SK-N-SH treated with all-trans-retinoic acid at 6 μM for 48 hours (cell line): ENCODE data around the gene SLC38A8.

Experiments
- ATAC-seq: fragments of 200-7000 bp; cut with Tn5 transposase; 3 replicates; pipeline ENCODE4 v1.9.1; 2020; ENCODE audit warnings: mild to moderate bottlenecking, moderate library complexity
- BACH2 ChIP-seq: fragments of 250-450 bp; sonication (Bioruptor Pico); IDR thresholded peaks from 2 replicates; pipeline ENCODE4 v1.9.0; 2021; ENCODE audit warnings: mild to moderate bottlenecking, borderline replicate concordance
- CSDC2 ChIP-seq: fragments of 250-450 bp; sonication (Bioruptor Pico); IDR thresholded peaks from 2 replicates; pipeline ENCODE4 v1.5.0; 2020; ENCODE audit warnings: mild to moderate bottlenecking, moderate library complexity
- CSRNP3 ChIP-seq: fragments of 250-450 bp; sonication (Bioruptor Pico); IDR thresholded peaks from 2 replicates; pipeline ENCODE4 v1.5.1; 2021; ENCODE audit warnings: mild to moderate bottlenecking, moderate library complexity
- ESRRG ChIP-seq: fragments of 250-450 bp; sonication (Bioruptor Pico); IDR thresholded peaks from 2 replicates; pipeline ENCODE4 v1.6.1; 2021; ENCODE audit warnings: mild to moderate bottlenecking
- GLIS3 ChIP-seq: fragments of 250-450 bp; sonication (Bioruptor Pico); IDR thresholded peaks from 2 replicates; pipeline ENCODE4 v1.5.0; 2020; ENCODE audit warnings: mild to moderate bottlenecking, moderate library complexity
- OSR1 ChIP-seq: fragments of 250-450 bp; sonication (Bioruptor Pico); IDR thresholded peaks from 2 replicates; pipeline ENCODE4 v1.8.0; 2022; ENCODE audit warnings: moderate library complexity, mild to moderate bottlenecking, inconsistent platforms
- PATZ1 ChIP-seq: fragments of 250-450 bp; sonication (Bioruptor Pico); IDR thresholded peaks from 2 replicates; pipeline ENCODE4 v1.8.0; 2020; ENCODE audit warnings: mild to moderate bottlenecking, moderate library complexity, borderline replicate concordance
- RARB ChIP-seq: fragments of 250-450 bp; sonication (Bioruptor Pico); IDR thresholded peaks from 2 replicates; pipeline ENCODE4 v1.8.0; 2021; ENCODE audit warnings: mild to moderate bottlenecking, moderate library complexity
- SNAI2 ChIP-seq: fragments of 250-450 bp; sonication (Bioruptor Pico); IDR thresholded peaks from 2 replicates; pipeline ENCODE4 v1.5.0; 2020; ENCODE audit warnings: mild to moderate bottlenecking, moderate library complexity
- TOX ChIP-seq: fragments of 250-450 bp; sonication (Bioruptor Pico); IDR thresholded peaks from 2 replicates; pipeline ENCODE4 v1.8.0; 2021; ENCODE audit warnings: mild to moderate bottlenecking, moderate library complexity, borderline replicate concordance
- ZC3H10 ChIP-seq: fragments of 250-450 bp; sonication (Bioruptor Pico); IDR thresholded peaks from 2 replicates; pipeline ENCODE4 v1.5.1; 2021; ENCODE audit warnings: mild to moderate bottlenecking, moderate library complexity
- ZFP30 ChIP-seq: fragments of 450-650 bp; formaldehyde crosslinking; IDR thresholded peaks from 2 replicates; pipeline ENCODE4 v1.5.0; 2022; ENCODE audit warnings: mild to moderate bottlenecking, moderate library complexity
- ZNF565 ChIP-seq: fragments of 450-650 bp; formaldehyde crosslinking; conservative IDR thresholded peaks from 2 replicates; pipeline ENCODE4 v1.5.0; 2020; ENCODE audit warnings: low read depth, mild to moderate bottlenecking, moderate library complexity
- ZNF8 ChIP-seq: fragments of 450-650 bp; formaldehyde crosslinking; IDR thresholded peaks from 2 replicates; pipeline ENCODE4 v1.5.0; 2020; ENCODE audit warnings: mild to moderate bottlenecking, moderate library complexity
- TF ChIP-seq, protein P1 (sequence below): fragments of 250-450 bp; sonication (Bioruptor Pico); IDR thresholded peaks from 2 replicates; pipeline ENCODE4 v1.5.1; 2020; ENCODE audit warnings: low read depth, mild to moderate bottlenecking, moderate library complexity
- TF ChIP-seq, protein P2 (sequence below): fragments of 250-450 bp; sonication (Bioruptor Pico); IDR thresholded peaks from 2 replicates; pipeline ENCODE4 v1.8.0; 2021; ENCODE audit warnings: low read depth, mild to moderate bottlenecking, moderate library complexity, borderline replicate concordance
- TF ChIP-seq, protein P3 (sequence below): fragments of 250-450 bp; sonication (Bioruptor Pico); IDR thresholded peaks from 2 replicates; pipeline ENCODE4 v1.5.0; 2020; ENCODE audit warnings: mild to moderate bottlenecking, moderate library complexity

The SLC38A8 gene

DNA sequence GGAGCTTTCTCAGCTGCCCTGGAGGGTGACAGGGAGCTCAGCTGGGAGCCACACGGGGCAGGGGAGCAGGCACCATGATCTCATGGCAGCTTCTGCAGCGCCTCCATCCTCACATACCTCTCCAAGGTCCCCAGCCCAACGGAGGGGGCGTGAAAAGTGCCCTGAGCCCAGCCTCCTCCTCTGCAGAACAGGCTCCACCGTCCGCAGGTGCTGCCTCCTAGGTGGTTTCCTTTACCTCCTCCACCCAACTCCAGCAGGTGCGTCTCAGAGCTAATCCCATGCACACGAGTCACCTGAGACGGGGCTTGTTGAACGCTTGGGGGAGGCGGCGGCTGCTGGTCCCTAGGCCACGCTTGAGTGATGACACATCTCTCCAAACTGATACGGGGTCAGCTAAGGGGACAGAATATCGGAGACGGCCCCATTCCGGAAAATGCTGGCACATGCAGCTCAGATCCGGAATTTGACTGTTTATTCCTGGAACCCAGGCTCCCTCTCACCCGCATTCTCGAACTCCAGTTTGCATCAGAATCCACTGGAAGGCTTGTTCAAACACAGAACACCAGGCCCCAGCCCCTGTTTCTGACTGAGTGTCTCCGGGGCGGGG is 387 bp upstream of the SLC38A8 start:
- ATAC-seq = no peak
- TF ChIP-seq BACH2 (no peak), SNAI2 (CRISPR knock-in tag) (no peak), CSRNP3 (CRISPR knock-in tag) (no peak), ZNF8 (CRISPR knock-in tag) (no peak), TOX (CRISPR knock-in tag) (no peak), ZC3H10 (CRISPR knock-in tag) (no peak), CSDC2 (CRISPR knock-in tag) (no peak), GLIS3 (CRISPR knock-in tag) (no peak), ZFP30 (CRISPR knock-in tag) (no peak), ZNF565 (CRISPR knock-in tag) (no peak), OSR1 (CRISPR knock-in tag) (no peak), RARB (CRISPR knock-in tag) (no peak), PATZ1 (CRISPR knock-in tag) (no peak)
- TF ChIP-seq, protein P1, sequence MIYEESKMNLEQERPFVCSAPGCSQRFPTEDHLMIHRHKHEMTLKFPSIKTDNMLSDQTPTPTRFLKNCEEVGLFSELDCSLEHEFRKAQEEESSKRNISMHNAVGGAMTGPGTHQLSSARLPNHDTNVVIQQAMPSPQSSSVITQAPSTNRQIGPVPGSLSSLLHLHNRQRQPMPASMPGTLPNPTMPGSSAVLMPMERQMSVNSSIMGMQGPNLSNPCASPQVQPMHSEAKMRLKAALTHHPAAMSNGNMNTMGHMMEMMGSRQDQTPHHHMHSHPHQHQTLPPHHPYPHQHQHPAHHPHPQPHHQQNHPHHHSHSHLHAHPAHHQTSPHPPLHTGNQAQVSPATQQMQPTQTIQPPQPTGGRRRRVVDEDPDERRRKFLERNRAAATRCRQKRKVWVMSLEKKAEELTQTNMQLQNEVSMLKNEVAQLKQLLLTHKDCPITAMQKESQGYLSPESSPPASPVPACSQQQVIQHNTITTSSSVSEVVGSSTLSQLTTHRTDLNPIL (CRISPR knock-in tag) = no peak
- TF ChIP-seq, protein P2, sequence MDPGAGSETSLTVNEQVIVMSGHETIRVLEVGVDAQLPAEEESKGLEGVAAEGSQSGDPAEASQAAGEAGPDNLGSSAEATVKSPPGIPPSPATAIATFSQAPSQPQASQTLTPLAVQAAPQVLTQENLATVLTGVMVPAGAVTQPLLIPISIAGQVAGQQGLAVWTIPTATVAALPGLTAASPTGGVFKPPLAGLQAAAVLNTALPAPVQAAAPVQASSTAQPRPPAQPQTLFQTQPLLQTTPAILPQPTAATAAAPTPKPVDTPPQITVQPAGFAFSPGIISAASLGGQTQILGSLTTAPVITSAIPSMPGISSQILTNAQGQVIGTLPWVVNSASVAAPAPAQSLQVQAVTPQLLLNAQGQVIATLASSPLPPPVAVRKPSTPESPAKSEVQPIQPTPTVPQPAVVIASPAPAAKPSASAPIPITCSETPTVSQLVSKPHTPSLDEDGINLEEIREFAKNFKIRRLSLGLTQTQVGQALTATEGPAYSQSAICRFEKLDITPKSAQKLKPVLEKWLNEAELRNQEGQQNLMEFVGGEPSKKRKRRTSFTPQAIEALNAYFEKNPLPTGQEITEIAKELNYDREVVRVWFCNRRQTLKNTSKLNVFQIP (CRISPR knock-in tag) = no peak

- TF ChIP-seq ZNF565 (CRISPR knock-in tag) (no peak), TOX (CRISPR knock-in tag) (no peak), OSR1 (CRISPR knock-in tag) (no peak), ZNF8 (CRISPR knock-in tag) (no peak), CSDC2 (CRISPR knock-in tag) (no peak), SNAI2 (CRISPR knock-in tag) (no peak), PATZ1 (CRISPR knock-in tag) (no peak), GLIS3 (CRISPR knock-in tag) (no peak), ESRRG (no peak)
- TF ChIP-seq, protein P3, sequence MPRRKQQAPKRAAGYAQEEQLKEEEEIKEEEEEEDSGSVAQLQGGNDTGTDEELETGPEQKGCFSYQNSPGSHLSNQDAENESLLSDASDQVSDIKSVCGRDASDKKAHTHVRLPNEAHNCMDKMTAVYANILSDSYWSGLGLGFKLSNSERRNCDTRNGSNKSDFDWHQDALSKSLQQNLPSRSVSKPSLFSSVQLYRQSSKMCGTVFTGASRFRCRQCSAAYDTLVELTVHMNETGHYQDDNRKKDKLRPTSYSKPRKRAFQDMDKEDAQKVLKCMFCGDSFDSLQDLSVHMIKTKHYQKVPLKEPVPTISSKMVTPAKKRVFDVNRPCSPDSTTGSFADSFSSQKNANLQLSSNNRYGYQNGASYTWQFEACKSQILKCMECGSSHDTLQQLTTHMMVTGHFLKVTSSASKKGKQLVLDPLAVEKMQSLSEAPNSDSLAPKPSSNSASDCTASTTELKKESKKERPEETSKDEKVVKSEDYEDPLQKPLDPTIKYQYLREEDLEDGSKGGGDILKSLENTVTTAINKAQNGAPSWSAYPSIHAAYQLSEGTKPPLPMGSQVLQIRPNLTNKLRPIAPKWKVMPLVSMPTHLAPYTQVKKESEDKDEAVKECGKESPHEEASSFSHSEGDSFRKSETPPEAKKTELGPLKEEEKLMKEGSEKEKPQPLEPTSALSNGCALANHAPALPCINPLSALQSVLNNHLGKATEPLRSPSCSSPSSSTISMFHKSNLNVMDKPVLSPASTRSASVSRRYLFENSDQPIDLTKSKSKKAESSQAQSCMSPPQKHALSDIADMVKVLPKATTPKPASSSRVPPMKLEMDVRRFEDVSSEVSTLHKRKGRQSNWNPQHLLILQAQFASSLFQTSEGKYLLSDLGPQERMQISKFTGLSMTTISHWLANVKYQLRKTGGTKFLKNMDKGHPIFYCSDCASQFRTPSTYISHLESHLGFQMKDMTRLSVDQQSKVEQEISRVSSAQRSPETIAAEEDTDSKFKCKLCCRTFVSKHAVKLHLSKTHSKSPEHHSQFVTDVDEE (CRISPR knock-in tag) = no peak
- TF ChIP-seq, all 23 proteins: peak for 0
- ATAC-seq = no peak
Measured at GRCh38 chr16:84041881-84042280, 714 bp downstream of the SLC38A8 start.
